Endodermal cell (in vitro differentiated cells): Measurements from ENCODE around the gene EFCAB8. TPM values are rescaled to one million over a fixed set of nuclear protein-coding genes. Genes with fewer than 3 reads are reported as not detected.

Source experiments
- DNase-seq: peaks from one replicate; pipeline ENCODE4 v3.0.0-alpha.2; 2017
- H3K27ac ChIP-seq: 2 replicates; pipeline ENCODE4 v1.5.1; 2013; ENCODE audit warnings: mild to moderate bottlenecking, low read depth, low read length, moderate library complexity
- H3K27me3 ChIP-seq: 2 replicates; pipeline ENCODE4 v1.6.1; 2013; ENCODE audit warnings: mild to moderate bottlenecking, low read length, moderate library complexity; ENCODE audit not compliant: insufficient read depth, control insufficient read depth, poor library complexity, severe bottlenecking
- H3K36me3 ChIP-seq: 2 replicates; pipeline ENCODE4 v1.7.0; 2013; ENCODE audit warnings: mild to moderate bottlenecking, low read length, moderate library complexity; ENCODE audit not compliant: control insufficient read depth, insufficient read depth
- H3K4me1 ChIP-seq: one replicate; pipeline ENCODE4 v1.7.0; 2013; ENCODE audit warnings: low read length; ENCODE audit not compliant: control insufficient read depth, insufficient read depth
- H3K4me3 ChIP-seq: 2 replicates; pipeline ENCODE4 v1.5.1; 2013; ENCODE audit warnings: mild to moderate bottlenecking, low read length, moderate library complexity
- H3K9ac ChIP-seq: 2 replicates; pipeline ENCODE4 v1.6.1; 2013; ENCODE audit warnings: mild to moderate bottlenecking, low read length, moderate library complexity; ENCODE audit not compliant: poor library complexity, severe bottlenecking; ENCODE audit errors: extremely low read depth
- H3K9me3 ChIP-seq: 2 replicates; pipeline ENCODE4 v1.6.1; 2013; ENCODE audit warnings: mild to moderate bottlenecking, low read length, moderate library complexity; ENCODE audit not compliant: control insufficient read depth
- H3K27ac Mint-ChIP-seq: 2 replicates; pipeline ENCODE4 v1.8.0; 2020; ENCODE audit warnings: mixed read lengths
- H3K27me3 Mint-ChIP-seq: 2 replicates; pipeline ENCODE4 v1.8.0; 2021; ENCODE audit warnings: mild to moderate bottlenecking, mixed read lengths; ENCODE audit not compliant: insufficient read depth
- H3K36me3 Mint-ChIP-seq: 2 replicates; pipeline ENCODE4 v1.8.0; 2020; ENCODE audit warnings: low read depth, mixed read lengths
- H3K4me1 Mint-ChIP-seq: 2 replicates; pipeline ENCODE4 v1.8.0; 2020; ENCODE audit warnings: mixed read lengths
- H3K4me3 Mint-ChIP-seq: 2 replicates; pipeline ENCODE4 v1.8.0; 2020; ENCODE audit warnings: mild to moderate bottlenecking, moderate library complexity, mixed read lengths
- H3K9me3 Mint-ChIP-seq: 2 replicates; pipeline ENCODE4 v1.8.0; 2020; ENCODE audit warnings: mild to moderate bottlenecking, mixed read lengths
- CTCF ChIP-seq: fragments of 200-600 bp; sonication (generic); conservative IDR thresholded peaks from 2 replicates; pipeline ENCODE4 v1.5.0; 2021; ENCODE audit warnings: antibody characterized with exemption, mild to moderate bottlenecking
- WGBS, 2 experiments: methylation state at CpG; one replicate each; pipeline versions ENCODE4 v1.1.5 to v1.1.7; 2013; ENCODE audit warnings: missing lambda C conversion rate in 2 of 2, mixed read lengths in 1 of 2; ENCODE audit not compliant: insufficient coverage in 1 of 2, insufficient read length in 1 of 2; 5-methylcytosine and 5-hydroxymethylcytosine counted together
- total RNA-seq, 2 donors: library from RNA; stranded (reverse); fragmentation: NEBNext Ultra II Directional in 1 of 2; extraction: Animal tissue kit (Norgen Biotek cat#: 25700) in 1 of 2; gene quantifications; 2 replicates in 1 of 2; 3 replicates in 1 of 2; pipeline ENCODE4 v1.2.1, GENCODE V29; 2021

EFCAB8 gene
- total RNA-seq, 2 donors from 2014 or later, result 0.44 to 1.0 TPM

- Mint-ChIP-seq H3K27ac (peak overlapping the region; percentile 44), H3K9me3 (no peaks in the 10 kb centered on the region), H3K4me3 (no peak overlapping the region), H3K27me3 (no peaks in the 10 kb centered on the region), H3K4me1 (peaks cover 8% of the 10 kb centered on the region), H3K36me3 (no peaks in the 10 kb centered on the region)
- peak; percentile 32 for DNase-seq
- H3K4me1 ChIP-seq, result peaks cover 3% of the 10 kb centered on the region
- H3K9ac ChIP-seq, result no peak overlapping the region
- no peaks in the 10 kb centered on the region for H3K9me3 ChIP-seq
- no peak for TF ChIP-seq CTCF
- H3K4me3 ChIP-seq, result no peak overlapping the region
- no peak overlapping the region for H3K27ac ChIP-seq
- H3K36me3 ChIP-seq, result no peaks in the 10 kb centered on the region
- 86 to 87% methylated on average over 15 to 19 of the region's 19 CpGs for WGBS, 2 experiments
- no peaks in the 10 kb centered on the region for H3K27me3 ChIP-seq
Measured at GRCh38 chr20:32908334-32909292, 49.9 kb downstream of the EFCAB8 start.

GRCh38 chr20:32909451-32909850 is 50.7 kb downstream of the EFCAB8 start:
- H3K36me3 Mint-ChIP-seq, result peaks cover 4% of the 10 kb centered on the region
- H3K9me3 Mint-ChIP-seq, result peaks cover 5% of the 10 kb centered on the region
- Histone ChIP-seq H3K4me3 (no peak overlapping the region), H3K9ac (no peak overlapping the region), H3K36me3 (no peaks in the 10 kb centered on the region), H3K27ac (no peak overlapping the region), H3K27me3 (no peaks in the 10 kb centered on the region), H3K4me1 (peaks cover 3% of the 10 kb centered on the region), H3K9me3 (peaks cover 3% of the 10 kb centered on the region)
- no peak overlapping the region for H3K4me3 Mint-ChIP-seq
- no peaks in the 10 kb centered on the region for H3K27me3 Mint-ChIP-seq
- peak overlapping the region; percentile 44 for H3K27ac Mint-ChIP-seq
- WGBS, 2 experiments, result 90 to 93% methylated on average over 7 to 9 of the region's 9 CpGs
- DNase-seq, result no peak
- TF ChIP-seq CTCF, result no peak
- H3K4me1 Mint-ChIP-seq, result peaks cover 8% of the 10 kb centered on the region

- WGBS, 2 experiments, result 95% methylated on average over 10 to 14 of the region's 14 CpGs
- Histone ChIP-seq H3K36me3 (no peaks in the 10 kb centered on the region), H3K4me1 (peaks cover 3% of the 10 kb centered on the region), H3K4me3 (no peak overlapping the region), H3K9me3 (peaks cover 9% of the 10 kb centered on the region), H3K27ac (no peak overlapping the region), H3K27me3 (no peaks in the 10 kb centered on the region), H3K9ac (no peak overlapping the region)
- Mint-ChIP-seq H3K4me3 (no peak overlapping the region), H3K9me3 (peaks cover 11% of the 10 kb centered on the region), H3K4me1 (peaks cover 8% of the 10 kb centered on the region), H3K36me3 (peaks cover 8% of the 10 kb centered on the region), H3K27me3 (no peaks in the 10 kb centered on the region), H3K27ac (no peak overlapping the region)
- no peak for TF ChIP-seq CTCF
- DNase-seq, result no peak
Measured at GRCh38 chr20:32909896-32910571, 51.3 kb downstream of the EFCAB8 start.
